Chondrocyte (in vitro differentiated cells): ENCODE results near the gene EYS. TPM values are rescaled to one million over a fixed set of nuclear protein-coding genes. Genes with fewer than 3 reads are reported as not detected.

Experiments
- DNase-seq: peaks from one replicate; pipeline ENCODE4 v3.0.0; 2021; ENCODE audit warnings: mixed read lengths, low spot score
- H3K27ac Mint-ChIP-seq: one replicate; pipeline ENCODE4 v1.8.0; 2021; ENCODE audit warnings: mild to moderate bottlenecking, moderate library complexity, mixed read lengths; ENCODE audit not compliant: unreplicated experiment
- H3K27me3 Mint-ChIP-seq: 2 replicates; pipeline ENCODE4 v1.8.0; 2021; ENCODE audit warnings: low read depth, mixed read lengths
- H3K36me3 Mint-ChIP-seq: 2 replicates; pipeline ENCODE4 v1.8.0; 2021; ENCODE audit warnings: low read depth, mixed read lengths
- H3K4me1 Mint-ChIP-seq: 2 replicates; pipeline ENCODE4 v1.8.0; 2021; ENCODE audit warnings: low read depth, mild to moderate bottlenecking, mixed read lengths
- H3K4me3 Mint-ChIP-seq: one replicate; pipeline ENCODE4 v1.8.0; 2021; ENCODE audit warnings: mild to moderate bottlenecking, moderate library complexity, mixed read lengths; ENCODE audit not compliant: unreplicated experiment
- H3K9me3 Mint-ChIP-seq: 2 replicates; pipeline ENCODE4 v1.8.0; 2021; ENCODE audit warnings: low read depth, mixed read lengths
- CTCF ChIP-seq: fragments of 200-600 bp; sonication (generic); IDR thresholded peaks from 2 replicates; pipeline ENCODE4 v1.5.0; 2021; ENCODE audit warnings: antibody characterized with exemption, mild to moderate bottlenecking, moderate library complexity
- total RNA-seq: library from RNA; stranded (reverse); gene quantifications from 3 replicates; pipeline ENCODE4 v1.2.1, GENCODE V29; 2021

Gene EYS
- total RNA-seq, 1 donor from 2014 or later, result not detected

GRCh38 chr6:63795006-63795405, 1912.0 kb downstream of the EYS start:
- Mint-ChIP-seq H3K4me3 (no peak overlapping the region), H3K27me3 (peaks cover 27% of the 10 kb centered on the region), H3K9me3 (no peaks in the 10 kb centered on the region), H3K36me3 (no peaks in the 10 kb centered on the region), H3K4me1 (no peaks in the 10 kb centered on the region), H3K27ac (no peak overlapping the region)
- no peak for TF ChIP-seq CTCF
- no peak for DNase-seq

- no peaks in the 10 kb centered on the region for H3K9me3 Mint-ChIP-seq
- no peaks in the 10 kb centered on the region for H3K36me3 Mint-ChIP-seq
- H3K4me3 Mint-ChIP-seq, result no peak overlapping the region
- H3K27ac Mint-ChIP-seq, result no peak overlapping the region
- no peaks in the 10 kb centered on the region for H3K4me1 Mint-ChIP-seq
- H3K27me3 Mint-ChIP-seq, result peaks cover 27% of the 10 kb centered on the region
- no peak for DNase-seq
- no peak for TF ChIP-seq CTCF
Observed at GRCh38 chr6:63793465-63794137, 1913.4 kb downstream of the EYS start.

- no peak for TF ChIP-seq CTCF
- no peaks in the 10 kb centered on the region for H3K4me1 Mint-ChIP-seq
- no peak overlapping the region for H3K27ac Mint-ChIP-seq
- H3K36me3 Mint-ChIP-seq, result no peaks in the 10 kb centered on the region
- H3K9me3 Mint-ChIP-seq, result no peaks in the 10 kb centered on the region
- H3K27me3 Mint-ChIP-seq, result peaks cover 27% of the 10 kb centered on the region
- no peak overlapping the region for H3K4me3 Mint-ChIP-seq
- DNase-seq, result no peak
Observed at GRCh38 chr6:63792736-63793464, 1914.1 kb downstream of the EYS start.

GRCh38 chr6:63790334-63790733, 1916.7 kb downstream of the EYS start:
- Mint-ChIP-seq H3K27me3 (peaks cover 17% of the 10 kb centered on the region), H3K4me3 (no peak overlapping the region), H3K36me3 (no peaks in the 10 kb centered on the region), H3K27ac (no peak overlapping the region), H3K9me3 (no peaks in the 10 kb centered on the region), H3K4me1 (no peaks in the 10 kb centered on the region)
- DNase-seq, result no peak
- TF ChIP-seq CTCF, result no peak

- H3K27me3 Mint-ChIP-seq, result peaks cover 11% of the 10 kb centered on the region
- no peak overlapping the region for H3K27ac Mint-ChIP-seq
- TF ChIP-seq CTCF, result no peak
- H3K36me3 Mint-ChIP-seq, result no peaks in the 10 kb centered on the region
- H3K4me1 Mint-ChIP-seq, result no peaks in the 10 kb centered on the region
- DNase-seq, result no peak
- H3K9me3 Mint-ChIP-seq, result no peaks in the 10 kb centered on the region
- H3K4me3 Mint-ChIP-seq, result no peak overlapping the region
Observed at GRCh38 chr6:63789699-63790098, 1917.3 kb downstream of the EYS start.
